GM21390 (cell line): ENCODE measurements around the gene MAZ.
"Not testable (repeated sequence)": the region's sequence is repeated elsewhere in the genome, so short reads cannot be mapped to it uniquely, and the experiment has no call there.

ENCODE experiments used
- ATAC-seq: cut with Tn5 transposase; IDR thresholded peaks from one replicate; pipeline ENCODE4 v1.9.1; 2021; ENCODE audit not compliant: unreplicated experiment

Gene MAZ

GRCh38 chr16:29806099-29806579 lies at the start of gene MAZ:
TSS of gene MAZ (plus strand) at chr16:29806529. CDS start at chr16:29806702, 173 bp downstream.
- ATAC-seq, result no peak

- ATAC-seq, result no peak
Measured at GRCh38 chr16:29756654-29757053, 49.7 kb upstream of the MAZ start.

GRCh38 chr16:29757086-29757485 lies 49.2 kb upstream of the MAZ start:
- ATAC-seq, result not testable (repeated sequence)

- no peak for ATAC-seq
Measured at GRCh38 chr16:29757950-29758466, 48.3 kb upstream of the MAZ start.

- ATAC-seq, result no peak
Measured at GRCh38 chr16:29760567-29761279, 45.6 kb upstream of the MAZ start.

GRCh38 chr16:29761280-29761651 lies 45.1 kb upstream of the MAZ start:
- ATAC-seq, result not testable (repeated sequence)

- ATAC-seq, result no peak
Measured at GRCh38 chr16:29761882-29762281, 44.4 kb upstream of the MAZ start.

- no peak for ATAC-seq
Measured at GRCh38 chr16:29763326-29763725, 43.0 kb upstream of the MAZ start.

- ATAC-seq, result no peak
Measured at GRCh38 chr16:29765167-29766032, 40.9 kb upstream of the MAZ start.

- ATAC-seq, result no peak
Measured at GRCh38 chr16:29766571-29766970, 39.8 kb upstream of the MAZ start.

- no peak for ATAC-seq
Measured at GRCh38 chr16:29767062-29767461, 39.3 kb upstream of the MAZ start.

- no peak for ATAC-seq
Measured at GRCh38 chr16:29769507-29769906, 36.8 kb upstream of the MAZ start.

- ATAC-seq, result no peak
Measured at GRCh38 chr16:29770250-29770929, 35.9 kb upstream of the MAZ start.

- not testable (repeated sequence) for ATAC-seq
Measured at GRCh38 chr16:29772330-29772729, 34.0 kb upstream of the MAZ start.

- ATAC-seq, result no peak
Measured at GRCh38 chr16:29774730-29775129, 31.6 kb upstream of the MAZ start.

- no peak for ATAC-seq
Measured at GRCh38 chr16:29775742-29776408, 30.5 kb upstream of the MAZ start.

GRCh38 chr16:29777576-29778350 lies 28.6 kb upstream of the MAZ start, which contains the start of gene ZG16:
TSS of gene ZG16 (plus strand) at chr16:29778256. CDS start at chr16:29779267, 1,011 bp downstream.
- no peak for ATAC-seq

GRCh38 chr16:29779474-29779873 lies 26.9 kb upstream of the MAZ start:
- ATAC-seq, result no peak

GRCh38 chr16:29783094-29783953 lies 23.0 kb upstream of the MAZ start:
- not testable (repeated sequence) for ATAC-seq
